Lower leg skin (tissue), 3 donors: ENCODE data around the gene SERINC4.

Experiments used
- POLR2A ChIP-seq, 2 donors: fragments of 450-650 bp; IDR thresholded peaks; one replicate each; pipeline ENCODE4 v1.6.1; 2016 to 2017; ENCODE audit warnings: antibody characterized with exemption in 2 of 2, mild to moderate bottlenecking in 1 of 2, moderate library complexity in 1 of 2
- TF ChIP-seq, protein P1 (sequence below), 3 donors: fragments of 450-650 bp; IDR thresholded peaks; one replicate each; pipeline ENCODE4 v1.5.1; 2016; ENCODE audit warnings: antibody characterized with exemption in 3 of 3, mild to moderate bottlenecking in 3 of 3, moderate library complexity in 2 of 3

DNA sequence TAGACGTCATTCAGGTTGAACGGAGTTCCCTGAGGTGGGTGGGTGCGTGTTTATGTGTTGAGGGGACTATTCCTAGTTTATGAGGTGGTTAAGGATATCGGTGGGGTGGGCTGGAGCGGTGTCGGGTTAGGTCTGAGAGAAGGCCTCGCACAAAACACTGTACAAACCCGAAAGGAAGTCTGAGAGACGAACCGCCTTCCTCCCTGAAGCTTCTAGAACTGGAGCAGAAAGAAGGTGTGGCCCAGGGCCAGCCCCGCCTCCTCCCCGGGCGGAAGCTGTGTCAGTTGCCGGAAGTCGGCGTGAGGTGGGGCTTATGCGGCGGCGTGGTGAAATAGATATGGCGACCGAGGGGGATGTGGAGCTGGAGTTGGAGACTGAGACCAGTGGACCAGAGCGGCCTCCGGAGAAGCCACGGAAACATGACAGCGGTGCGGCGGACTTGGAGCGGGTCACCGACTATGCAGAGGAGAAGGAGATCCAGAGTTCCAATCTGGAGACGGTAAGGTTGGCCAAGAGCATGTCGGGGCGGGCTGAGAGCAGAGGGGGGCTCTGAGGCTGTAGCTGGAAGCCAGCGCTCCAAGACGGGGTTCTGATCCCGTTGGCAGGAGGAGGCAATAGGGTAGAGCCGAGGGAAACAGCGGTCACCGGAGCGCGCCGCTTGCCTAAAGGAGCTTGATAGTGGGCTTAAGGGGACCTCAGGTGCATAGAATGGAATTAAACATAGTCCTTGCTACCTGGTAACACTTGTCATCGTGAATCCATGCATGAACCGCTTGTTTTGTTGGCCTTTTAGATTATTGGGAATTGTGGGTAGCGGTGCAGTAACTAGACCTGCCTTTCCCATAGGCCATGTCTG lies 494 bp upstream of the SERINC4 start, which contains the start of gene HYPK:
- TF ChIP-seq, protein P1, sequence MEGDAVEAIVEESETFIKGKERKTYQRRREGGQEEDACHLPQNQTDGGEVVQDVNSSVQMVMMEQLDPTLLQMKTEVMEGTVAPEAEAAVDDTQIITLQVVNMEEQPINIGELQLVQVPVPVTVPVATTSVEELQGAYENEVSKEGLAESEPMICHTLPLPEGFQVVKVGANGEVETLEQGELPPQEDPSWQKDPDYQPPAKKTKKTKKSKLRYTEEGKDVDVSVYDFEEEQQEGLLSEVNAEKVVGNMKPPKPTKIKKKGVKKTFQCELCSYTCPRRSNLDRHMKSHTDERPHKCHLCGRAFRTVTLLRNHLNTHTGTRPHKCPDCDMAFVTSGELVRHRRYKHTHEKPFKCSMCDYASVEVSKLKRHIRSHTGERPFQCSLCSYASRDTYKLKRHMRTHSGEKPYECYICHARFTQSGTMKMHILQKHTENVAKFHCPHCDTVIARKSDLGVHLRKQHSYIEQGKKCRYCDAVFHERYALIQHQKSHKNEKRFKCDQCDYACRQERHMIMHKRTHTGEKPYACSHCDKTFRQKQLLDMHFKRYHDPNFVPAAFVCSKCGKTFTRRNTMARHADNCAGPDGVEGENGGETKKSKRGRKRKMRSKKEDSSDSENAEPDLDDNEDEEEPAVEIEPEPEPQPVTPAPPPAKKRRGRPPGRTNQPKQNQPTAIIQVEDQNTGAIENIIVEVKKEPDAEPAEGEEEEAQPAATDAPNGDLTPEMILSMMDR (IDR thresholded peaks at IDR 0.05) = no peak
- no peak for TF ChIP-seq POLR2A (IDR thresholded peaks at IDR 0.05)
